Esophagus muscularis mucosa (tissue), 4 donors: ENCODE data around the gene AIG1. TPM values are rescaled to one million over a fixed set of nuclear protein-coding genes. Genes with fewer than 3 reads are reported as not detected.

Experiments
- DNase-seq: peaks from one replicate; pipeline ENCODE4 v3.0.0-alpha.2; 2017; ENCODE audit errors: extremely low spot score
- H3K27ac ChIP-seq, 4 donors: fragments of 200-600 bp; sonication (generic); replicated peaks in 1 of 4; 1 replicate in 3 of 4; 2 replicates in 1 of 4; pipeline ENCODE4 v1.5.1; 2016 to 2019; ENCODE audit warnings: mild to moderate bottlenecking in 1 of 4
- H3K27me3 ChIP-seq, 4 donors: fragments of 200-600 bp; sonication (generic); one replicate each; pipeline versions ENCODE4 v1.5.1 to v1.6.0; 2016 to 2019
- H3K36me3 ChIP-seq, 4 donors: fragments of 200-600 bp; sonication (generic); one replicate each; pipeline ENCODE4 v1.5.1; 2016 to 2019
- H3K4me1 ChIP-seq, 4 donors: fragments of 200-600 bp; sonication (generic); one replicate each; pipeline ENCODE4 v1.5.1; 2016 to 2019
- H3K4me3 ChIP-seq, 4 donors: fragments of 200-600 bp; sonication (generic); 1 replicate in 2 of 4; 2 replicates in 2 of 4; pipeline ENCODE4 v1.5.1; 2016 to 2019; ENCODE audit warnings: mild to moderate bottlenecking in 4 of 4, moderate library complexity in 1 of 4
- H3K9me3 ChIP-seq, 4 donors: fragments of 200-600 bp; sonication (generic); 1 replicate in 3 of 4; 2 replicates in 1 of 4; pipeline ENCODE4 v1.5.1; 2016 to 2019
- CTCF ChIP-seq, 3 experiments: fragments of 200-600 bp in 2 of 3; fragments of 450-650 bp in 1 of 3; sonication (generic) in 2 of 3; IDR thresholded peaks; one replicate each; pipeline ENCODE4 v1.5.1; 2017 to 2019; ENCODE audit warnings: antibody characterized with exemption in 3 of 3, mild to moderate bottlenecking in 2 of 3, moderate library complexity in 1 of 3
- EP300 ChIP-seq: sonication (generic); formaldehyde crosslinking; IDR thresholded peaks from one replicate; pipeline ENCODE4 v1.6.1; 2017; ENCODE audit warnings: antibody characterized with exemption
- POLR2A ChIP-seq: fragments of 450-650 bp; IDR thresholded peaks from one replicate; pipeline ENCODE4 v1.6.1; 2017; ENCODE audit warnings: antibody characterized with exemption, moderate library complexity, mild to moderate bottlenecking, low read depth
- POLR2AphosphoS5 ChIP-seq, 2 donors: sonication (generic); formaldehyde crosslinking; IDR thresholded peaks; one replicate each; pipeline ENCODE4 v1.6.1; 2017; ENCODE audit warnings: antibody characterized with exemption in 2 of 2
- WGBS: methylation state at CpG from one replicate; pipeline ENCODE4 v1.1.5; 2018; 5-methylcytosine and 5-hydroxymethylcytosine counted together
- intact Hi-C: fragments of 100-400 bp; cut with DNase I; formaldehyde crosslinking; loops from one replicate; pipeline ENCODE4 v1.15.1; 2023
- total RNA-seq, 4 donors: library from RNA; depleted of rRNA; stranded (reverse); fragments of >200 nt; gene quantifications; one replicate each; pipeline versions ENCODE4 v1.1.0 to v1.2.1, GENCODE V29; 2016

AIG1 gene
- total RNA-seq, 4 donors from 2014 or later = 21.0 to 26.3 (median 23.4) TPM

GRCh38 chr6:143127941-143128680 is 67.4 kb downstream of the AIG1 start:
- Histone ChIP-seq H3K4me3 (no peak overlapping the region), H3K27me3 (no peaks in the 10 kb centered on the region), H3K4me1 (no peaks in the 10 kb centered on the region), H3K27ac (no peak overlapping the region), H3K9me3 (peaks cover 0 to 16% (median 6%) of the 10 kb centered on the region in 4 donors), H3K36me3 (peaks cover 0 to 10% (median 2%) of the 10 kb centered on the region in 4 donors)
- intact Hi-C loops = no loop called here
- no peak for DNase-seq
- TF ChIP-seq CTCF (IDR thresholded peaks at IDR 0.05) (no peak), POLR2A (no peak), POLR2AphosphoS5 (IDR thresholded peaks at IDR 0.05) (no peak), EP300 (no peak)
- WGBS = 90% methylated on average over 3 of the region's 3 CpGs

GRCh38 chr6:143128681-143129015 is 68.0 kb downstream of the AIG1 start:
- Histone ChIP-seq H3K27ac (no peak overlapping the region), H3K9me3 (peaks cover 0 to 16% (median 6%) of the 10 kb centered on the region in 4 donors), H3K4me1 (no peaks in the 10 kb centered on the region), H3K4me3 (no peak overlapping the region), H3K27me3 (no peaks in the 10 kb centered on the region), H3K36me3 (peaks cover 0 to 10% (median 2%) of the 10 kb centered on the region in 4 donors)
- TF ChIP-seq POLR2A (no peak), POLR2AphosphoS5 (IDR thresholded peaks at IDR 0.05) (no peak), EP300 (no peak), CTCF (IDR thresholded peaks at IDR 0.05) (no peak)
- intact Hi-C loops = no loop called here
- DNase-seq = no peak

GRCh38 chr6:143130928-143131327 is 70.2 kb downstream of the AIG1 start:
- DNase-seq = no peak
- intact Hi-C loops = no loop called here
- Histone ChIP-seq H3K27me3 (no peaks in the 10 kb centered on the region), H3K27ac (no peak overlapping the region), H3K36me3 (peaks cover 0 to 5% (median 0%) of the 10 kb centered on the region in 4 donors), H3K4me1 (no peaks in the 10 kb centered on the region), H3K9me3 (peaks cover 0 to 16% (median 6%) of the 10 kb centered on the region in 4 donors), H3K4me3 (no peak overlapping the region)
- WGBS = 90% methylated on average over 1 of the region's 1 CpG
- no peak for TF ChIP-seq POLR2A
- no peak for TF ChIP-seq CTCF (IDR thresholded peaks at IDR 0.05)
- no peak for TF ChIP-seq EP300
- TF ChIP-seq POLR2AphosphoS5 (IDR thresholded peaks at IDR 0.05) = no peak

GRCh38 chr6:143135325-143135724 is 74.6 kb downstream of the AIG1 start:
- Histone ChIP-seq H3K27ac (no peak overlapping the region), H3K4me3 (no peak overlapping the region), H3K4me1 (no peaks in the 10 kb centered on the region), H3K27me3 (no peaks in the 10 kb centered on the region), H3K36me3 (peaks cover 0 to 18% (median 0%) of the 10 kb centered on the region in 4 donors), H3K9me3 (peaks cover 0 to 13% (median 4%) of the 10 kb centered on the region in 4 donors)
- intact Hi-C loops = no loop called here
- TF ChIP-seq CTCF (IDR thresholded peaks at IDR 0.05) = no peak
- no peak for TF ChIP-seq EP300
- TF ChIP-seq POLR2A = no peak
- TF ChIP-seq POLR2AphosphoS5 (IDR thresholded peaks at IDR 0.05) = no peak
- no peak for DNase-seq
- WGBS = 51% methylated on average over 2 of the region's 2 CpGs
